Right renal cortex interstitium (tissue), 3 donors: ENCODE results near the gene SIM1. TPM values are rescaled to one million over a fixed set of nuclear protein-coding genes. Genes with fewer than 3 reads are reported as not detected.

ENCODE experiments used
- DNase-seq, 3 donors: peaks; one replicate each; pipeline ENCODE4 v3.0.0-alpha.2; 2013; ENCODE audit warnings: low read depth in 3 of 3, low spot score in 2 of 3
- polyA plus RNA-seq, 3 donors: library from polyadenylated mRNA; unstranded; fragments of 120-200 nt; gene quantifications; one replicate each; pipeline ENCODE4 v1.2.1, GENCODE V29; 2013; ENCODE audit not compliant: insufficient read length in 3 of 3

SIM1 gene, protein sequence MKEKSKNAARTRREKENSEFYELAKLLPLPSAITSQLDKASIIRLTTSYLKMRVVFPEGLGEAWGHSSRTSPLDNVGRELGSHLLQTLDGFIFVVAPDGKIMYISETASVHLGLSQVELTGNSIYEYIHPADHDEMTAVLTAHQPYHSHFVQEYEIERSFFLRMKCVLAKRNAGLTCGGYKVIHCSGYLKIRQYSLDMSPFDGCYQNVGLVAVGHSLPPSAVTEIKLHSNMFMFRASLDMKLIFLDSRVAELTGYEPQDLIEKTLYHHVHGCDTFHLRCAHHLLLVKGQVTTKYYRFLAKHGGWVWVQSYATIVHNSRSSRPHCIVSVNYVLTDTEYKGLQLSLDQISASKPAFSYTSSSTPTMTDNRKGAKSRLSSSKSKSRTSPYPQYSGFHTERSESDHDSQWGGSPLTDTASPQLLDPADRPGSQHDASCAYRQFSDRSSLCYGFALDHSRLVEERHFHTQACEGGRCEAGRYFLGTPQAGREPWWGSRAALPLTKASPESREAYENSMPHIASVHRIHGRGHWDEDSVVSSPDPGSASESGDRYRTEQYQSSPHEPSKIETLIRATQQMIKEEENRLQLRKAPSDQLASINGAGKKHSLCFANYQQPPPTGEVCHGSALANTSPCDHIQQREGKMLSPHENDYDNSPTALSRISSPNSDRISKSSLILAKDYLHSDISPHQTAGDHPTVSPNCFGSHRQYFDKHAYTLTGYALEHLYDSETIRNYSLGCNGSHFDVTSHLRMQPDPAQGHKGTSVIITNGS
- 10 to 100 TPM; 21.3 to 24.7 (median 24.6) TPM for polyA plus RNA-seq

DNA sequence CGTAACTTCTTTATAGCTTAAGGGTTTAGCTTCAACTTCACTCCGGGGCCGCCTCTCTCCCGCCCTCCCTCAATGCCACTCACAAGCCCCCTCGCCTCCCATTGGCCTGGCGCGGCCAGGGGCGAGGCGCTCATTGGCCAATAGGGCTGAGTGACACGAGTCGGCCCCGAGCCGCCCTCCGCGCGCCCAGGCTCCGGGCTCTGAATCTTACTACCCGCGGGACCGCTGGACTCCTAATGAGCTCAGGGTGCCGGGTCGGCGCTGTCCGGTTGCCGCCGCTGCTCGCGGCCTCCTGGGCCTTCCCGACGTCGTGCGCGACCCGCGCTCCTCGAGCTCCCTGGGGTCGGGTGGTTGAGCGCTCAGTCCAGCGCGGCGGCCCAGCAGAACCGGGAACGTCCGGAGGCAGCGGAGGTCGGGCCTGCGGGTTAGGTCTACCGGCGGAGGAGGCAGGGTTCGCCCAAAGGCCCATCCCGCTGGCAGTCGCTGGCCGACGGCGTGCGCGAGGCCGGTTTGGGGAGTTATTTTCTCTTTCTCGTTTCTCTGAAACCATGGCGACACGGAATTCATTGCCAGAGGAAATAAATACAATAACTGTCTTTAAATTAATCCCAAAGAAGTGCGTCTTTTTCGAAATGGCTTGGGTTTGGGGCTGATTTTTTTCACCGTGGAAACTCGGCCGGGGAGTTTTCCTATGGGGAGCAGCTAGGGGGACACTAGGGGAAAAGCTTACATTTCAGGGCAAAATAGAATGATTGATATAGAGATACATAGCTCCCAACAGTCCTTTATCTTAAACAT is at the start of gene SIM1:
Gene SIM1 (minus strand): TSS at position 19 of the 798 bp plus-strand sequence. CDS start 1,453 bp downstream, outside the sequence.
- no peak for DNase-seq

DNA sequence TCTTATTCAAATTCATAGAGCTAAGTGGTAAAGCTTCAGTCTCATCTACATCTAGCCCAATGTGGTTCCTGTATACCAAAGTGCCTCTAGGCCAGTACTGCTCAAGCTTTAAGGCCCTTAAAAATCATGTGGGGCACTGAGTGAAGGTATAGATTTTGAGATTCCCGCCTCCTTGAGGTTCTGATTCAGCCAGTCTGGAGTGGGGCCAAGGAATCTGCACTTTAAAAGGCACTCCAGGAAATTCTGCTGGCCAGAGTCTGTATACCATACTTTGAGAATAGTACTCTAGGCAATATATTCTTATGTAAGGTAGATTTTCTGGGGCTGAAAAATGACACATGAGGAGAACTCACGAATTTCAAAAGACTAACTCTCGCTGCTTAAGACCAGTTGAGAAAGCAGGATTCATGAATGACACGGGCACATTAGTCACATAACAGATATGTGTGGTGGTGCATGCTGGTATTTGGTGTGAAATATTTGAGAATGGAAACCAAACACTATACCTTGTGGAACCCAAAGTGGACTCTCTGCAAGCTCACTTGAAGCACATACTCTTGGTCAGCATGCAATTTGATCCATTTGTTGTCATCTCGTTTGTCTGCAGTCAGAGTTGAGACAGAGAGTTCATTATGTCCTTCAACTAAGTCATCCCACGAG is 47.6 kb upstream of the SIM1 start:
- no peak for DNase-seq

DNA sequence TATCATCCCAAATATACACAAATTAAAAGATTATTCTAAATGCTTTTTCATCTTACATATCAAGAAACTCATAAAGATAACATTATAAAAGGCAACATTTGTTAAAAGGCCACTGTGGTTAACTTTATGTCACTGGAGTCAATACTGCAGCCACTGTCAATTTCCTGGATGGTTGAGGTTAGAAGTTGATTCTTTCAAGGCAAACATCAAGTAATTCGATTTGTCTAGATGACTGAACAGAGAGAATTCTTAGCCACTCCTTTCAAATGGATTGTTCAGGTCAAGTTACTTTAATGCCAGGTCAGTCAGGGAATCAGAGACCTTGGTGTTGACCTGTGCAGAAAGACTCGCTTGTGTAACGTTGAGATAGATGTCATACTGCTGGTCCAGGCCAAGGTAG is 44.4 kb upstream of the SIM1 start:
- DNase-seq = no peak

DNA sequence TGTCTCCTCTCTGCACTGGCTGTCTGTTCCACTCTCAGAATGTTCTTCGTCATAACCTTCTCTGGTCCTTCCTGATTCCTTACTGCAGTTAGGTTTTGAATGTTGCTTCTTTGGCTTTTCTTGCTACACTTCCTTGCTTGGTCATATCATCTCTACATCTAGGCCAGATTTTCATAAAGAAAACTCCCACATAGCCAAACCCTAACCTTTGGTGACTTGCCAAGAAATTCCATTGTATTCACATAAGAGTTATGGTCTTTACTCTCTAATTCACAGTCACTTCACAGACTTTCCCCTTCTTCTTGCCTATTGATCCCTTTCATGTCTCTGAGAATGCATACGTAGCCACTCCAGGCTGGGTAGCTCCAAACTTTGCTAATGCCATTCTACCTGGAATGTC is 41.9 kb upstream of the SIM1 start:
- no peak for DNase-seq

DNA sequence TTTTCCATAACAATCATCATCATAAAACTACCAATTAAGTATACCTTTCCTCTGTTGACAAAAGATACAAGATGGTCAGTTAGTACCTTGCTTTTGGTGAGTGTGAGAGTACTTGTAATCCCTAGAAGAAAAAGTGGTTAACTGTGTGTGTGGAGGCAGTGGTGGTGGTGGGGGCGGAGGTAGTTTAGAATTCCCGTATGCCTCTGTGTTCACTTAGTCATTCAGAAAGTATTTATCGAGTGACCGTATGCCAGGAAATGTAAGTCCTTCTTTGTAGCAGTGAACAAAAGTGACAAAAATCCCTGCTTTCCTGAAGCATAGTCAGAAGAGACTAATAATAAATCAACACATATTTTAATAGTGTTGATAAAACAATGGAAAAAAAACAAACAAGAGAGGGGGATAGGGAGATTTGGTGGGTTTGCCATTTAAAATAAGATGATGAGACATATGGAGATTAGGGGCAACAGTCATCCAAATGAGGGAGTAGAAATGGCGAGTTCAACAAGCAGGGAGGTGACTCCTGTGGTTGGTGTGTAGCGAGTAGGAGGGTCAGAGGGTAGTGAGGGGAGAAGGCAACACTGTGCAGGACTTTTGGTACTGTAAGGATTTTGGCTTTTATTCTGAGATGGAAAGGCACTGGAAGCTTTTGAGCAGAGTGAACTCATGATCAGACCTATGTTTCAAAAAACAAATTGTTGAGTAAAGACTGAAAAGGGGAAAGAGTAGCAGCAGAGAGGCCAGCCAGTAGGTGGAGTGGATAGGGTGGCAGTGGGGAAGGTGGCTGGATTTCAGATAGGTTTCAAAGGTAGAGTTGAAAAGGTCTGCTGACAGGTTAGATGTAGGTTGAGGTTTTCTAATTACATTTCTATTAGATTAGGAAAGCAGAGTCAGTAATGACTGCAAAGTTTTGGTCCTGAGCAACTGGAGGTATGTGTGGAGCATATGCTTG is 40.3 kb upstream of the SIM1 start:
- no peak for DNase-seq

DNA sequence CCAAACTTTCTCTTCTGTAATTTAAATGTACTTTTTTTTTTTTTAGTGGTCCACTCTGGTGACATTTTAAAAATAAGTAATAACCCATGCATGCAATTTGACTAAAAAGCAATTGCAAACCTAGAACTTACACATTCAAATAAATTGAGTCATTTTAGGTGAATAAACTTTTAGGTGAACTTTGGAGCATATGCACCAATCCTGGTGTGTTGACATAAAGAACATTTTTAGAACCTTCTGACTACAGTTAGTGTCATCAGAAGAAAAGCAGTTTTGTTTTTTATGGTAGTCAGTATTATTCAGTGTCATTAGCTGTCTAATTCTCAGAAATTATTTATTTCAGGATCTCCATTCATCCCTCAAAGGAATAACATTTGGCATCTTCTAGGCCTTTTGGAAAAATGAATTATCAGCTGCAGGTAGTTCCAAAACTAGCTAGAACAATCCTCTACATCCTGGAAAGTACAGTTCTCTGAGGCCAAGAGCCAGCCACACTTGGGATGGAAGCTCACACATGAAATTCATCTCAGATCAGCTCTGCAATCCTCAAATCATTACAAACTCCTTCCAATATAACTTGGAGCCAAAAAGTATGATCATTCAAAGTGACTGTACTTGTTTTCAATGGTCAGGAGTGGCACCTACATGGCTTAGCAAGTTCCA is 38.5 kb upstream of the SIM1 start:
- DNase-seq = no peak

DNA sequence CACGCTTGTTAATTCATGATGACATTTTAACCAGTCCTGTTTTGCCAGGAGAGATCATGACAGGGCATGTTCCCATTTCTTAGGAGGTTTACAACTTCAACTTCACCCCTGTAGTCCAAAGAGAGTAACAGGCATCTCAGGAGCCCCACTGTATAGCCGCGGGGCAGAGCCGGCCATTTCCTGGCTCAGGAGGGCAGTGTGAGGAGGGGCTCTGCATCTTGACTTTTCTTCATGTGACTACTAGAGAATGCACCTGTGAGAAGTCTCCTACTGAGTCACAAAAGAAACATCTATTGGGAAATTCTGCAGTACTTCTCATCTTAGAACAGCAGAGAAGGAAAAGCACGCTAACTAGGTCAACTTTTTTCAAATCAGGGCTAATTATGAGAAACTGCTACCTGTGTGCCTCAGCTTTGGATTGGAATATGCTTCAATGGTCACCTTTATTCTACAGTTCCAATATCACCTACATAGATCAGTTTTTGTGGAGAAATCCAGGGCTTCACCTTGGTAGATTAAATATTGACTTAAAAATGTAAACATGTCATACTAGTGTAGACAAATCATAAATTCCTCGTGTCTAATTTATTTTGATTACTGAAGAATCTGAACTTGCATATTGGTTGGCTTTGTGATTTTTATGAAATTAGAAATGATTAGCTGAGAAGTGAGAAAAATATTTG is 28.6 kb upstream of the SIM1 start:
- no peak for DNase-seq

DNA sequence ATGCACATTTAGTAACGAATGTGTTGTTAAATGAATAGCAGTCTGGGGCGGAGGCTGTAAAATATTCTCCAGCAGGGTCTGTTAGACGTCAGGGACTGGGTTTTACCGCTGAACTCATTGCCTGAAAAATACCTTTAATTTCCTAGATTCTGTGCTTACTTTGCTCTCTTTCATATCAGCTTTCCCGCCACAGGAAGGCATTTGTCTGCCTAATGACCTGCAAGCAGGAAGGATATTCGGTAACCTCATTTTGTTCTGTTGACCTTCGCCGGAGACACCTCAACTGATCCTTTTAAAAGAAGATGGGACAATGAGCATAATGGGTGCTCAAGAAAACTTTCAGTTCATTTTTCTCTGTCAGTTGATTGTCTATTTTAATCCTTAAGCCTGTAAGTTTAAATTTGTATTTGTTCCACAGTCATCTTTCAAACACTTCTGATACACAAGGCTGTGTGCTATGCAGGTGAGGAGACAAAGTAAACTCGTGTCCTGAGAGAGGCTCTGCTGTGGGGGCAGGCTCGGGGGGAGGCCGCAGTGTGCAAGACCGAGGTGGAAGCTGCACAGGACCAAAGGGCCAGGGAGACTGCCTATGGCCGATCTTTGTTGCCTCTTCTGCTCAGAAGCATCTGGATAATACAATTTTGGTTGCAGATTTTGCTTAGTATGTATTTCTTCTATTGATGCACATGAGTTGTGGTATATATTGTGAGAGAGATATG is 27.4 kb upstream of the SIM1 start:
- no peak for DNase-seq

DNA sequence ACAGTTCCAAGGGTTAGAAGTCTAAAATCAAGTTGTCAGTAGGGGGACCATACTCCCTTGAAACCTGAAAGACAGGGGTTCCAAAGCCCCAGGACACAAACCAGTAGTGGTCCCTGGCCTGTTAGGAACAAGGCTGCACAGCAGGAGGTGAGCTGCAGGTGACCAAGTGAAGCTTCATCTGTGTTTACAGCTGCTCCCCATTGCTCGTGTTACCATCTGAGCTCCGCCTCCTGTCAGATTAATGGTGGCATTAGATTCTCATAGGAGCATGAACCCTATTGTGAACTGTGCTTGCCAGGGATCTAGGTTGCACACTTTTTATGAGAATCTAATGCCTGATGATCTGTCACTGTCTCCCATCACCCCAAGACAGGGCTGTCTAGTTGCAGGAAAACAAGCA is 25.3 kb upstream of the SIM1 start:
- DNase-seq = no peak

DNA sequence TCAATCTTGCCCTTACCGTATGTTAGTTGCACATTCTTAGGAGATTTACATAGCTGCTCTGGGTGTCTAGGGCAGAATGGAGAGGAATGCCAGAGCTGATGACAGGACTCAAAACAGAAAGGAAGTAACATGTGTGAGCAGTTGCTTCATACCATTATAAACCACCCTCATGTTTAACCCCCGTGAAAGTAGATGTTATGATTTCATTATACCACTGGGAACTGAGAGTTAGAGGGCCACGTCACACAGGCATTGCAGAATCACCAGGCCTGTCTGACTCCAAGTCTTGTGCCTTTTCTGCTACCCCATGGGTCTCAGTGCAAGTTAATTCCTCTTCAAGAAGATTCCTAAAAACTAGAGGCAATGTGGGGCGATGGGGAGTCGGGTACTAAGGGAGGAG is 23.5 kb upstream of the SIM1 start:
- DNase-seq = no peak

DNA sequence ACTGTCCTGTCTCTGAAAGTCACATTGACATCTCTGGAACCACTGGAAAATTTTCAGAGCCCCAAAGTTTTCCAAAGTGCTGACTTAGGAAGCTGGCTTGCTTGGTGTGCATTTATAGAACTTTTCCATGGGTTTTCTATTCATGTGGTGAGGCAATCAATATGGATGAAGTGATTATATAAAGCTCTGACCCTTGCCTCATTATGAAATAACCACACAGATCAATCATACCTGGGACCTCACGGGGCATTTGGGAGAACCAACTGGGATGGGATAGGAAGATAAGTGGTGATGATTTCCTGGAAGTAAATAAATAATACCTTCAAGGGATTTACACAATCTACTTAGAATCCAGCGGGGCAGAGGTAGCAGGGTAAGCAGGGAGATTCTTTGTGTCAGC is 22.9 kb upstream of the SIM1 start:
- DNase-seq = no peak

DNA sequence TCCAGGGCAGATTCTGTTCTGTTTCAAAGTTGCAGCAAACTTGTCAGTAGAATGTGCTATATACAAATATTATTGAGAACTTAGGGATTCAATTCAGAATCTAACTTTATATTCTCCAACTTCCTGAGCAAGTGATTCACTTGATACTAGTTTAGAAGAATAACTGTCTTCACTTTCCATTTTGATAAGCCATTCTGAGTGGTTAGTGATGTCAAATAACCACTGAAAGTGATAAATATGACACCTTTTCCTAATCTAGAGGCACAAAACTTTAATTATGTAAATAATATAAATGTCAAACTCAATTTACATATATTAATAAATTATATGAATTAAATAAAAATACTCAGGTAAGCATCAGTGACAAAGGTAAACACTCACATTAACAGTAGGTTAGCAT is 20.5 kb upstream of the SIM1 start:
- DNase-seq = no peak

DNA sequence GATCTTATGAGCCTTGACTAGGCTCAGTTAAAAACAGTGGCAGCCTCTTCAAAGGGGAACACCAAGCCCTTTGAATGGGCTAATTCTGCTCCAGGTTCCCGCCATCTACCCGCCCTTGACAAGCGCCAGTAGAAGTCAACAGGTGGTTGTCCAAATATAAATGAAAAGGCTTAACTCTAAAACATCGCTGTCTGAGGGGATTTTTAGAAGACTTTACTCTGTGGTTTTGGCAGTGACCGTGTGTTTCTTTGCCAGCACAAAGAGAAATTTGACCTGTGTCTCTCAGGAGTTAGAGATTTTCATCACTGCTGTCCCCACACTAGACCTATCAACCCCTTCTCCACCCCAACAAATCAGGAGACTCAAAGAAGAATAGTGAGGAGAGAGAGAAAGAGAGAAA is 19.8 kb upstream of the SIM1 start:
- DNase-seq = no peak

DNA sequence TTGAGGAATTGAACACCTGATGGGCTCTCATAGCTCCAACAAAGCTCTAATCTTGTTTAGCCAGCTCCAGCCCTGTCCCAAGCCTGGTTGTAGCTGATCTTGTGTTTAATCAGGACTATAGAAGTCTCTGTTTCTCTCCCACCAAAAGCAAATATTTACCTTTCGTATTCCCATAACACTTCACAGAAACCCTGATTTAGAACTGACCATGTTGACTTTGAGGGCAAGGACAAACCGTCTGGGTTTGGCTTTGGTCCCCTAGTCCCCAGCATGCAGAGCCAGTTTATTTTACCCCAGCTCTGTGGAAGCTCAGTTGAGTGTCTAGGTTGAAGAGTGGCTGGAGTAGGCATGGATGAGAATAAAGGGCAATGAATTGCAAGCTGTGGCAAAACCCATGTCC is 18.0 kb upstream of the SIM1 start:
- DNase-seq = no peak

DNA sequence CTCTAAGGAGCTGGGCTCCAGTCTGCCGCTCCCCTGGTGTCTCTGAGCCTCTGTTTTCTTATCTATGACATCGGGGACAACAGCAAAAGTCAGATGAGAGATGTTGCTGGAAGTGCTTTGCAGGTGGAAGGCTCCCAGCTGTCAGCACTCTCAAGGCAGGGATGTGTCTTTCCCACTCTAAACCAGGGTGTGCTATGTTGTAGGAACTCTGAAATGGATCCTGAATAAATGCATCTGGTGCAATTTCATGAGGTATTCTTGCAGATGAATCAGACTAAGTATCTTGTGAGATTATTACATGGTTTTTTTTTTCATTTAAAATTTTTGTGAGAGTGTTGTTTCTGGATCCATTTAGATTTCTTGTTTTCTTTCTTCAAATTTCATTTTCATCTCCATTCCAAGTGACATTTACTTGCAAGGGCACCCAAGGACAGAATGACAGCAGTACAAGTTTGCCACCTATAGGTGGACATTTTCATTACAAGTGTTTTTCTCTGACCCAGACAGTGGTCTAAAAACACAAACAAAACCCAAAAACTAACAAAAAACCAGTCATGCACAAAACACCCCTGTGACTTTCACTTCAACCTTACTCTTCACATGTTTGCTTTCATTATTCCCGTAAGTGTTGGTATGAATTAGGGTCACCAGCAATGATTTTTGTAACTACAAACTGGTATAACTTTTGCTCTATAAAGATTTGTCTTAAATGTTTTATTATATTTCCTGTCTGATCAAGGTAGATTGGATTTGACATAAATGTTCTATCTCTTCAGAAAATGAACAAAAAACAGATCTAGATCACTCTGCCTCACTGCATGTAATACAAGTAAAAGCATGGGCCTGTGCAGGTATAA is 14.7 kb upstream of the SIM1 start:
- no peak for DNase-seq

DNA sequence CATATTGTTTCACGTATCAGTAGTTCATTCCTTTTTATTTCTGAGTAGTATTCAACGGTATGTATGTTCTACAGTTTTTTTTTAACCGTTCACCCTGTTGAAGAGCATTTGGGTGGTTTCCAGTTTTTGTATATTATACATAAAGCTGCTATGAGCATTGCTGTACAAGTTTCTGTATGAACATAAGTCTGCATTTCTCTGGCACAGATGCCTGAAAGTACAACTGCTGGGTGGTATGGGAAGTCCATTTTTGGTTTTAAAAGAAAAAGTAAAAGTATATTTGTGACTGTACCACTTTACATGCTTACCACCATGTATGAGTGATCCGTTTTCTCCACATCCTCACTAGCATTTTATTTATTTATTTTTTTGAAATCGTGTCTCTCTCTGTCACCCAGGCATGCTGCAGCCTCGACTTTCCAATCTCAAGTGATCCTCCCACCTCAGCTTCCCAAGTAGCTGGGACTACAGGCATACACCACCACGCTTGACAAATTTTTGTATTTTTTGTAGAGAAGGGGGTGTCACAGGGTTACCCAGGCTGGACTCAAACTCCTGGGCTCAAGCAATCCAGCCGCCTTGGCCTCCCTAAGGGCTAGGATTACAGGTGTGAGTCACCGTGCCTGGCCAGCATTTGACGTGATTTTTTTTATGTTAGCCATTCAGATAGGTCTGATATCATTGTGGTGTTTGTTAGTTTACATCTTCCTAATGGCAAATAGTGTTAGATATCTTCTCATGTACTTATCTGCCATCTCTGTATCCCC is 11.0 kb upstream of the SIM1 start:
- DNase-seq = no peak
